HG03457 (cell line): ENCODE results near the gene SORL1.
"Not testable (repeated sequence)": the region's sequence is repeated elsewhere in the genome, so short reads cannot be mapped to it uniquely, and the experiment has no call there.

Experiments
- ATAC-seq: cut with Tn5 transposase; IDR thresholded peaks from one replicate; pipeline ENCODE4 v1.9.1; 2021; ENCODE audit warnings: moderate number of reproducible peaks; ENCODE audit not compliant: unreplicated experiment

Gene SORL1

DNA sequence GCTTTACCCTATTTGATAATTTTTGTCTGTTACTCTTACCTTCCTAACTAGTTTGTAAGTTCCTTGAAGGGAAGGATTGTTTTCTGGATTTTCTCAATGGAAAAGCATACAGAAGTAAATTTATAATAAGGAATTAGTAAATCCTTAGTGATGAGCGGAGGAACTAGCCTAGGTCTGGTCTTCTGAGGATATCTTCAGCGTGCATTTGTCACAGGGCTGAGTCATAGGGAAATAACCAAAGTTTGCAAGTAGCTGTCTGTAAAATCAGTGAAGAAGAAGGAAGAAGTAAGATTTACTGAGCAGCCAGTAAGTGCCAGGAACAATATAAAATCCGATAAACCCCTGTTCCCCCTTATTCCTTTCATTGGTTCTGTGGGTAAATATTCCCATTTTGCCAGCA is 163.4 kb downstream of the SORL1 start:
- no peak for ATAC-seq

DNA sequence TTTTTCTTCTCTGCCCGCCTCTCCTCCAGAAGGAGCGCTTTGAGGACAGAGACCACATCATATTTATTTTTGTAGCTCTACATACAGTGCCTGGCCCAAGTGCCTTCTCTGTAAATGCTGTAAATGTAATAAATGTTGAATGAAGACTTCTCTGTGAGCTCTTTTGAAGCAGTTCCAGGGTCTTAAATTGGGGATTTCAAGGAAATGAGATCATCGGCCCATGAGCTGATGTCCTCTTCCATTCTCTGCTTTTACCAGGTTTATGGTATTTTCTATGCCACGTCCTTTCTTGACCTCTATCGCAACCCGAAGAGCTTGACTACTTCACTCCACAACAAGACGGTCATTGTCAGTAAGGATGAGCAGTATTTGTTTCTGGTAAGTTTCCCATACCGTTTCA is 166.4 kb downstream of the SORL1 start:
- ATAC-seq: no peak

- ATAC-seq: no peak
These were observed 173.8 kb downstream of the SORL1 start for GRCh38 chr11:121625777-121626506.

DNA sequence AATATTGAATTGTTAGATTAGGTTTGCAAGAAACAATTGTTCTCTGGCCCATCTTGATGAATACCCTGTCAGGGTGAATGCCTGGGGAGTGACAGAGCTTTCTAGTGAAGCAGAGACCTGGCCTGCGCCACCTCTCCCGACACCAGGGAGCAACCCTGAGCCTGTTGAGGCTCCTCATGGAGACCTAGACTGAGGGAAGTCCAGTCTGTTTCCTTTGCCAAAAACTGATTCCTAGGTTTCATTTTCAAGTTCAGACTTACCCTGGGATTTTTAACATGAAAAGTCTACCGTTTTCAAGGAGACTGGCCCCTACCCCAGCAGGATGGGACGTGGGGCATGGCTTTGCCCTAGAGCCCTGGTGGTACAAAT is 174.4 kb downstream of the SORL1 start:
- no peak for ATAC-seq

DNA sequence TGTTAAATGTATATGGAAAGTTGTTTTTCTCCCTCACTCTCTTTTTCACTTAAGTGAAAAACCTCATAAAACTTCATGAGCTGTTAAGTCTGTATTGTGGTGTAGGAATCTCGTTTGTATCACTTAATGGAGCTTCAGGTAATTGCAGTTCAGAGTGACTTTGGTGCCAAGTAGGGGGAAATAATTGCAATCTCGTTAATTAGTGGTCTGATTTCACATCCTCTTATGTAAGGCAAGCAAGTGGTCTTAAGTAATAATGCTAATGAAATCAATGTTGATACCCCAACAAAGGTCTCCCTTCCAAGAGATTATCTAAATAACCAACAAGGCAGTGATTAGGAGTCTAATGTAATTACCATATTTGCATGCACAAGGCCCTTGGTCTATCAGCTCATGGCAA is 174.9 kb downstream of the SORL1 start:
- ATAC-seq: no peak

DNA sequence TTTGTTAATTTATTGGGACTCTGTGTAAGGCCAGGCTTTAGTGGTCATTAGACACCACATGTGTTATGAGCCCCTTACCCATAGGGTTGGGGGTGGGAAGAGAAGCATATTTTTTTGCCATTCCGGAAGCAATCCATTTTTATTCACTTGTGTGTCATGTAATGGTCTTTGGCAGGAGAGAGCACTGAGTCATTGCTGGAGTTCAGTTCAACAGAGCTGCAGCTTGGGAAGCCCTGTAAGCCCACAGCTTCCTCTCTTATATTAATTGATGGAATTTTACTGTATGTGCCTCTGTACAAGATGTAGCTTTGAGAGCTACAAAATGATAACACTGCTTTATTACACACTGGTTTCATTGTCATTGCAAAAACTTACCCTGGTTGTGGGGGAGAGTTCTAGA is 177.9 kb downstream of the SORL1 start:
- ATAC-seq: no peak

GRCh38 chr11:121631456-121631855 is 179.3 kb downstream of the SORL1 start:
- ATAC-seq: no peak

- no peak for ATAC-seq
These were observed 182.2 kb downstream of the SORL1 start for GRCh38 chr11:121634273-121634672.

DNA sequence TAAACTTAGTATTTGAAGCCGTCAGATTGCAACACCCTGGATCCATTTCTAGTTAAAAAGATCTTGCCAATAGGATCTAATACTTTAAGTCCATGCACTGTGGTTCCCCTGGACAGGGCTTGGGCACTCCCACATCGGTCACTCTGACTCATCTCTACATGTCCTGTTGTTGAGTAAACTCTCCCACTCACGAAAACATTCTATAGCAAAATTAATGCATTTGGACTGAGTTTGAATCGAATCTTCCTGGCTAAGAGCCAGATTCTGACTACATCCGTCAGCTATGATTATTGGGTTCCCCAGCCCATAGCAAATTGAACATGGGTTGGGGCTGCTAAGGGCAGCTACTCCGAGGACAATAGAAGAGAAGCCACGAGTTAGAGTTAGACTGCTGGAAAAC is 182.8 kb downstream of the SORL1 start:
- ATAC-seq: no peak

- ATAC-seq: no peak
These were observed 184.1 kb downstream of the SORL1 start for GRCh38 chr11:121636081-121636799.

DNA sequence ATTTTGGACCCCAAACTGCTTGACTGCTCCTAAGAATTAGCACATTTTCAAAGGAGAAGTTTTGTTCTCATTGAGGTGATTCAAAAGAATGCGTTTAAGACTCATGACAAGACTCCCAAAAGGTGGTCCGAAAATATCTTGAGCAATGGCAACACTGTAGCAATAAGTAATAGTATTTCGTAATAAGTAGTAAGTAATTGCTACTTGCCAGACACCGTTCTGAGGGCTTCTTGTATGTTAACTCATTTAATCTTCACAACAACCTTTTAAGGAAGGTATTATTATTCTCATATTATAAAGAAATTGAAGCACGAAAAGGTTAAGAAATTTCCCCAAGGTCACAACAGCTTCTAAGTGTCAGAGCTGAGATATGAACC is 184.7 kb downstream of the SORL1 start:
- no peak for ATAC-seq

GRCh38 chr11:121637587-121637986 is 185.5 kb downstream of the SORL1 start:
- not testable (repeated sequence) for ATAC-seq

- no peak for ATAC-seq
These were observed 191.5 kb downstream of the SORL1 start for GRCh38 chr11:121643479-121644186.

DNA sequence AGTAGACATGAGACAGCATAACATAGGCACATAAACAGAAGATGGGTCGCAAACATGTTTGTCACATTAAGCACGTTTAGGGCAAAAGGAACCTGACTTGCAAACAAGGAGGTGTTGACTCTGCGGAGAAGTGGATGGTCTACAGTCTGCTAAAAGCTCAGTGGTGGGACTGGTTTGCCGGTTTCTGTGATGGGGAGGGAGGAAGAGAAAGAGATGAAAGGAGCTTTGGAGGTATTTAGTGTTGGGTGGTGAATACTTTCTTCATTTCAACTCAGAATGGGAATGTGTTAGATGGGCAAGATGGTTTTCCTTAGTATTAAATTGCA is 192.0 kb downstream of the SORL1 start:
- no peak for ATAC-seq

DNA sequence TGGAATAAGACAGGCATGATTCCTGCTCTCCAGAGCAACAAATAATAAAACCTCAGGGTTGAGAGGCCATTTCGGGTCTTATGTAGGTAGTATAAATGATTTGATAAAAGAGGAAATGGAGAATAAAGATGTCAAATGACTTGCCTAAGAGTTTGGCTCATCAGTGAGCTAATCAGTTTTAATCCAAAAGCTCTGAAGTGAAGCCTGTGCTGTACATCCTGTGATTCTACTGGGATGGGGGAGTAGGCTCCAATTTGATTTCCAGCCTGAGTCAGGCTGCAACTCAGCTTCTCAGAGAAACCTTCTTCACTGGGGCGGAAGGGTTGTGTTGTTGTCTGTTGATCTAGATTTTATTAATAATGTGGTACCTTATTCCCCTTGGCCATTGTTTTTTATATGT is 192.9 kb downstream of the SORL1 start:
- no peak for ATAC-seq

DNA sequence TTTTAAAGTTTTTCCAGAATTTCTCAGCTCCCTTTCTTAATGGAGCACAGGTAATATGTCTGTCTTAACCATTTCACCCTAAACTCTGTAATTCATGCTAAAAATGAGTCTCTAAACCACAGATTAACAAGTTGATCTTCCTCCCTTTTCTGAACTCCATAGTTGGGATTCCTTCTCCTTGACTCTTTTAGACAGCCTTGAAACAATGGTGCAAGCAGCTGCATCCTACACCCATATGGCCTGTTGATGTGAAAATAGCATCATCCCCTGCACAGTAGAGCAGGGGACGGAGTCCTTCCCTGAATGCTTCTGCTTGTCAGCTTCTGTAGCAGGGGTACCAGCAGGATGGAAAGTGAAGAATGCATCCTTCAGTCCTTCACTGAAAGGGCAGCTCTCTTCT is 193.5 kb downstream of the SORL1 start:
- ATAC-seq: no peak

DNA sequence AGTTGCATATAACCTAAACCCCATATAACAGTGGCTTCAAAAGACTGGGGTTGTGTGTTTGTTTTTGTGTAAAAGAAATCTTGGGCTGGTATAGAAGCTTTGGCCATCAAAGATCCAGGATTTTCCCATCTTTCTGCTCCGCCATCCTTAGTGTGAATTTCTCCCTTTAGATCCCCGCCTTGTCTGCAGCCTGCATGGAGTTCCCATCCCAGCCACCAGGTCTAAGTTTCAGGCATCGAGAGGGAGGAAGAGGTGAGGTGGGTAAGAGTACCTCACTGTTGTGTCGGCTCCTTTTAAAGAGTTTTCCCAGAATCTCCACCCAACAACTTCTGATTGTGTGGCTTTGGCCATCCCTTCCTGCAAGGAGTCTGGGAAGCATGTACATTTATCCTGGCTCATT is 196.2 kb downstream of the SORL1 start:
- no peak for ATAC-seq

GRCh38 chr11:121649798-121650197 is 197.7 kb downstream of the SORL1 start:
- ATAC-seq: no peak

- no peak for ATAC-seq
These were observed 198.5 kb downstream of the SORL1 start for GRCh38 chr11:121650351-121651256.

DNA sequence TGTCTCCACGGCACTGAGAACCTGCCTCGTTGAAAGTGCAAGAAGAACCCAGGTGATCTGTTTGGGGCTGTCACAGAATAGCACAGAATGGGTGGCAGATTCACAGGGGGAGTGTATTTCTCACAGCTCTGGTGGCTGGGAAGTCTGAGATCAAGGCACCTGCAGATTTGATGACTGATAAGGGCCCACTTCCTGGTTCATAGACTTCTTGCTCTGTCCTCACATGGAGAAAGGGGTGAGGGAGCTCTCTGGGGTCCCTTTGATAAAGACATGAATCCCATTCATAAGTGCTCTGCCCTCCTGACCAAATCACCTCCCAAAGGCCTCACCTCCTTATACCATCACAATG is 199.1 kb downstream of the SORL1 start:
- no peak for ATAC-seq

GRCh38 chr11:121652971-121653370 is 200.9 kb downstream of the SORL1 start:
- no peak for ATAC-seq
